HG02870 (cell line): ENCODE results near the gene CFAP69.
A peak's percentile ranks its signal among the peaks of the same experiment; 100 is the strongest.
"Not testable (repeated sequence)": the region's sequence is repeated elsewhere in the genome, so short reads cannot be mapped to it uniquely, and the experiment has no call there.

Experiments
- ATAC-seq: cut with Tn5 transposase; IDR thresholded peaks from one replicate; pipeline ENCODE4 v1.9.1; 2021; ENCODE audit warnings: mild to moderate bottlenecking, moderate library complexity; ENCODE audit not compliant: unreplicated experiment

Gene CFAP69

DNA sequence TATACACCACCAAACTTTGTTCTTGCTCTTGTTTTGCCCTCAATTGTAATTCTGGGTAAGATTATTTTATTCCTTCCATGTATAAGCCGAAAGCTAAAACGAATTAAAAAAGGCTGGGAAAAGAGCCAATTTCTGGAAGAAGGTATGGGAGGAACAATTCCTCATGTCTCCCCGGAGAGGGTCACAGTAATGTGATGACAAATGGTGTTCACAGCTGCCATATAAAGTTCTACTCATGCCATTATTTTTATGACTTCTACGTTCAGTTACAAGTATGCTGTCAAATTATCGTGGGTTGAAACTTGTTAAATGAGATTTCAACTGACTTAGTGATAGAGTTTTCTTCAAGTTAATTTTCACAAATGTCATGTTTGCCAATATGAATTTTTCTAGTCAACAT lies 12.5 kb upstream of the CFAP69 start:
- ATAC-seq: no peak

DNA sequence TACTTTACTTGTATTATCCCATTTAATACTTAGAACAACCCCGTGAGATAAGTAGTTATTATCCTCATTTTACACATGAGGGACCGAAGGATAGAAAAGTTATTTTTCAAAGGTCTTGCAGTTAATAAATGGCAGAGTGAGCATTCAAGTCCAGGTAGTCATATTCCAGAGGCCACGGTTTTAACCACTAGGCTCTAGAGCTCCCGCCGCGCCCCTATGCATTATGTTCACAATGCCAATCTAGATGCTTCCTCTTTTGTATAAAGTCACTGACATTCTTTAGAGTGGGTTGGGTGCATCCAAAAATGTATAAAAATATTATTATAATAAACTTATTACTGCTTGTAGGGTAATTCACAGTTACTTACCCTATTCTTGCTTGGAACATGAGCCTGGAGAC lies 11.4 kb upstream of the CFAP69 start:
- ATAC-seq: no peak

DNA sequence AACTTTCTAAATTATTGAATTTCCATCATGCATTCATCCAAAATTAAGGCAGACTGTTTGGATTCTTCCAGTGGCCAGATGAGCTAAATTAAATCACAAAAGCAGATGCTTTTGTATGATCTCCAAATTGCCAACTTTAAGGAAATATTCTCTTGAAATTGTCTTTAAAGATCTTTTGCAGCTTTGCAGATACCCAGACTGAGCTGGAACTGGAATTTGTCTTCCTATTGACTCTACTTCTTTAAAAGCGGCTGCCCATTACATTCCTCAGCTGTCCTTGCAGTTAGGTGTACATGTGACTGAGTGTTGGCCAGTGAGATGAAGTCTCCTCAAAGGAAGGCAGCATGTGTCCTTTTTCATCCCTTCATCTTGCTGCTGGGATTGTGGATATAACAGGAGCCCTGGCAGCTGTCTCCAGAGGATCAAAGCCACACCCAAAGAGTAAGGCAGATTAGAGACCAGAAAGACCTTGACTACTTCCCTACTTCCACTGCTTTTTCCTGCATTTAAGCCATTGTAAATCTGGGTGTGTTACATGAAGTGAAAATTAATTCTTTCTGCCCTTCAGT lies 8.2 kb upstream of the CFAP69 start:
- ATAC-seq: no peak

DNA sequence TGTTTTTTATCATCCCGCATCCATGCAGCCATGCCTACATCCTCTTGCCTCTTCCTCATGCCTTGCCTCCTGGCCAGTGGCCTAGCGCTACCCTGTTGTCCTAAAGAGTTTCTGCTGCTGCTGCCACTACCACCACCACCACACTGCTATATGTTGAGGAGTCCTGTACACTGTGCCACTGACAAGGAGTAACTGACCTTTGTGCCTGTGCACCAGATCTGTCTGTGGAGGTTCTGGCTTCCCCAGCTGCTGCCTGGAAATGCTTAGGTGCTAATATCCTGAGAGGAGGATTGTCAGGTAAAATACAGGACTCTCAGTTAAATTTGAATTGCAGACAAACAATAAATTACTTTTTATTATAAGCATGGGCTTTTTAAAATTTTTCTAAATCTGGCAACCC lies 7.0 kb upstream of the CFAP69 start:
- ATAC-seq: no peak

DNA sequence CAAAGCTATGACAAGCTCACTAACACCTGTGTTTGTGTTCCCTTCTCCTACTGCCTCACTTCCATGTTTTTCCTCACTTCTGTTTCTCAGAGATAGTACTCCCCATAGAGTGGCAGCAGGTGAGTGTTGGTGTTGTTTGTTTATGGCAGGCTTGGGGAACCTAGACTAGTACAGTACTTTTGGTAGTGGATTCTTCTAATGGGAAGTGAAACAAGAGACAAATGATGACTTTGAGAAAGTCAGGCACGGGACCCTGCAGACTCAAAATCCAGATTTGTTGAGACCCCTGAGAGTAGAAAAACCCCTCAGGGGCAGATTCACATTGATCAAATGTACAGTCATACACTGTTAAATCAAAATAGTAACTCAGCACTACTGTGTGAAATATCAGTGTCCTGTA lies 6.4 kb upstream of the CFAP69 start:
- ATAC-seq: no peak

DNA sequence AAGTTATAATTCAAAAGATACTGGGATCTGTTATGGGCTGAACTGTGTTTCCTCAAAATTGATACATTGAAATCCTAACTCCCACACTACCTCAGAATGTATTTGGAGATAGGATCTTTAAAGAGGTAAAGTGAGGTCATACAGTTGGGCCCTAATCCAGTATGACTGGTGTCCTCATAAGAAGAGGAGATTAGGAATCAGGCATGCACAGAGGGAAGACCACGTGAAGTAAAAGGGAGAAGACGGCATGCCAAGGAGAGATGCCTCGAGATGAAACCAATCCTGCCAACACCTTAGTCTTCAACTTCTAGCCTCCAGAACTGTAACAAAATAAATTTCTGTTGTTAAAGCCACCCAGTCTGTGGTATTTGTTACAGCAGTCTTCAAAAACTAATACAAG lies 5.9 kb upstream of the CFAP69 start:
- no peak for ATAC-seq

DNA sequence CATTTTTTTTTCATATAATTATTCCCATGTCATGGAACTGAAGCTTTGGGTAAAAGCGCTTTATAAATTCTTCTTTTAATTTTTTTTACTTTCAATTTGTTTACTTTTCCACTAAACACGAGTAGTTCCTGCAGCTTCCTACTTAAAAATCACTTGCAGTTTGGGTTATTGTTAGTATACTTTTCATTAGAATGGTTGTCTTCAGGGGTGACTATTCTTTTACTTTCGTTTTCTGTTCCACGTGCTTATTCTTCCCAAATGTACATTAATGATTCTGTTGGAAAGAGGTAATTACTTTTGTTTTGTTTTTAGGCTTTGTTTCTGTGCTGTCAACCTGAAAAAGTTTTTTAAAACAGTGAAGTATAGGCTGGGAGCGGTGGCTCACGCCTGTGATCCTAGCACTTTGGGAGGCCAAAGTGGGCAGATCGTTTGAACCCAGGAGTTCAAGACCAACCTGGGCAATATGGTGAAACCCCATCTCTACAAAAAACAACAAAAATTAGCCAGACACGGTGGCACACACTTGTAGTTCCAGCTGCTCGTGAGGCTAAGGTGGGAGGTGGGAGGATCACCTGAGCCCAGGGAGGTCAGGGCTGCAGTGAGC lies 5.2 kb upstream of the CFAP69 start:
- no peak for ATAC-seq

DNA sequence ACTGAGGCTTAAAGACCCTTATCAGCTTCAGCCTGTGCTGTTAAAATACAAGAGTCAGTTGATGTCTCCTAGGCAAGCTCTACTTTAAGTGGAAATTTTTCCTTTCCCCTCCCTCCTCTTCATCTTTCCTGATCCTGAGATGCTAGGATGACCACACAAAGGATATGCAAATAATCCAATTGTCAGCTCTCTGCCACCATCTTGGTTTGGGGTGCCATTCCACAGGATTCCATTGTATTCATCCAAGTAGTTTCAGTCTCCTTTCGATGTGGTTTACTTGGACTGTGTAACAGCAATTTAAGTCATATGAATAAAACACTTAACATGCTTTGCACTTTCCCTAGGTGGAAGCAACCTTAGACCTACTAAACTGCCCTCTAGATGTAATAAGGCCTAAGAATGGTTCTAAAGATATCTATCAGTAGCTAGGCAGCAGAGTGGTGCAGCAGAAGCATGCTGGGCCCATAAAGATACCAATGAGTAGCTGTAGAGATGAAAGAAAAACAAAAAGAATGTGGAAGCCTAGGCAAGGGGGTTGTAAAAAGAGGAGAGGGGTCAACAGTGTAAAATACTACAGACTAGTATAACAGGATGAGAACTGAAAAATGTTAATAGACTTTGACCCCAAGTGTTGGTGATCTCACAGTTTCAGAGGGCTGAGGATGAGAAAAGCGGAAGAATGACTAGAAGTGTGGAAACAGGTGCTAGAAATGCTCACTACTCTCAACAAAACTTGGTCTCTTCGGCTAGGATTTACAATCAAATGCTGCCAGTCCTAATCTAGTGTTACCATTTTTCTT lies 2.4 kb upstream of the CFAP69 start:
- peak; percentile 74 for ATAC-seq

DNA sequence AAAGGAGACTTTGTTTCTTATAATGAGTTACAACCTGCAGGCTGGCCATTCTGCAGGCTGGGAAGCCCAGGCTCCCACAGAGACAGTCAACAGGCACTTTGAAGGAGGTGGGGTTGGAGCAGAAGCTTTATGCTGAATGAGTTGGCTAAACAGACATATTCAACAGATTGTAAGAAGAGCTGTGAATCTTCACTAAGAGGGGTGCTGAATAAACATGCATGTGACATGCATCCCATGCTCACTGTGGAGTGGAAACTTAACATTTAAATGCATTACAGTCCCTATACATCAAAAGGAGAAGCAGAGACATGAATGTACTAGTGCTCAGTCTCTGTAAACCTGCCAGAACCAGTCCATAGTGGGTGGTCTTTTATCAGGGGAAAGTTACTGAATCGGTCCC lies 1.4 kb upstream of the CFAP69 start:
- no peak for ATAC-seq

DNA sequence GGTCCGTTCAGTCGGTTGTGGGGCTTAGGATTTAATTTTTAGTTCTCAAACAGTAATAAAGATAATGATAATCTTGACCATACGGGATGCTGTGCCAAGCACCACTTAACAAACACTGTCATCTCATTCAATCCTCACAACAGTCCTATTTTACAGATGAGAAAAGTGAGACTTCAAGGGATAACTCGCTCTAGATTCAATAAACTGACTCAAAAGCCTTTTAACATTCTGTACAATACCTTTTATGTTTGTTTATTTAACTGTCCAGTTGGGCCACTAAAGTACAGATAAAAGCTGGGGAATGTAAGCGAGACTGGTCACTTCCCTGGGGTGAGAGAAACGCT lies 437 bp upstream of the CFAP69 start:
- ATAC-seq: no peak

DNA sequence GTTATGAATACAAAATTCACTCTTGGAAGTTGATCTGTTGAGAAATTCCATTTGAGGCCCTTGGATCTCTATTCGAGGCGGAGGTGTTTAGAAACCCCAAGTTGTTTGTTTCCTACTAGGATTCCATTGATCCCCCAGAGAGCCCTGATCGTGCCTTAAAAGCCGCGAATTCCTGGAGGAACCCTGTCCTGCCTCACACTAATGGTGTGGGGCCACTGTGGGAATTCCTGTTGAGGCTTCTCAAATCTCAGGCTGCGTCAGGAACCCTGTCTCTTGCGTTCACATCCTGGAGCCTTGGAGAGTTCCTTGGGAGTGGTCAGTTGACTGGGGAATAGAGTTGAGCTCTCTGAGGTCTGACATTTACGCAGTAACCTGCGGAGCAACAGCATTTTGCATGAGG lies 1.2 kb downstream of the CFAP69 start:
- ATAC-seq: no peak

DNA sequence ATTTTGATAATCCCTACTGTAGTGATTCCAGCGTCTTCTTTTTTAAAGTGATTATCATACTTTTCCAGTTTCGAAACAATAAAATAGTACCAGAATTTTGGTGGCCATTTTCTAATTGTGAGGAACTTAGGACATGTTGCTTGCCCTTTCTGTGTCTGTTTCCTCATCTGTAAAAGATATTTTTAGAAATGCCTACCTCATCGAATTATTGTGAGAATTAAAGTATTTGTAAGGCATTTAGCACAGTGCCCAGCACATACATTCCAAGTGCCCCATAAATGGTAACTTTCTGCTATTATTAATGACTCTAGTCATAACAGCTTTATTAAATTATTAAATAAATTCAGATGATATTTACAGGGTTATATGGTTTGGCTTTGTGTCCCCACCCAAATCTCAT lies 3.7 kb downstream of the CFAP69 start:
- ATAC-seq: no peak

DNA sequence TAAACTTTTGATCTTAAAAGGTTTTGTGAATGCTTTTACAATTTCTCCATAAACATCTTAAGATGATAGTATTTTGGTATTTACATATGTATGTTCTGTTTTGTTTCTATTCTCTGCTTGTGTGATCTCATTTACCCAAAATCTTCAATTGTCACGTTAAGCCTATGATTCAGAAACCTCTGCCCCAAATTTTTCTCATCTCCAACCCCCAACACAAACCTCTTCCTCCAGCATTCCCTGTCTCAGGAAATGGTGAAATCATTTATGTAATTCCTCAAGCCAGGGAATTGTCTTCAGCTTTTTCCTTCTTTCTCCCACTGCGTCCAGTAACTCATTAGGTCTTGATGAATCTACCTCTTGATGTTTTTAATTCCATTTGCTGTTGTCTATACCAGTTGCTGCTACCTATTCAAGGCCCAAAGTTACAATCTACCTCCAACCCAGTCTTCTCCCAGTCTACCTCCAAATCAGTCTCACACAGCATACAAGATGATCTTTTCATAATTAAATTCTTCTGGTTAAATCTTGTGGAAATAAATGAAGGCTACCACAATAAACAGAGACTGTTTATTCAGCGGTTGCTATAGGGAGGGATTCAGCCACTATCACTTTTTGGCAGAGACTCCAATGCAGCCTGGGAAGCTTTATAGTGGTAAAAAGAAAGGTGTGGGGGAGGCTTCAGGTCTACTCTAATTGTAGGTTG lies 5.8 kb downstream of the CFAP69 start:
- ATAC-seq: no peak

DNA sequence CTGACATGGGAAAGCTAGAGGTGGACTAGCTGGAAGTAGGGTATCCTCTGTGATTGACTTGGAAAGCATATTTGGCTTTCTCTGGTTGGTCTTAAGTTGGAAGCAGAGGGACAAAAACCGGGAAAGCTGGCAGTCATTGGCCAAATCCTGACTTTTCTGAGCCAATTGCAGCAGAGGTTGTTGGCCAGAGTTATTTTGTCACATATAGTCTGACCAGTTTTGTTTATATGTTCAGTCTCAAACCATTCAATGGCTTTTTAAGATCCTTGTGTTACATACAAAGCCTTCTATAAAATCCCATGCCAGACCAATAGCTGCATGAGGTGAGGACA lies 6.3 kb downstream of the CFAP69 start:
- no peak for ATAC-seq

DNA sequence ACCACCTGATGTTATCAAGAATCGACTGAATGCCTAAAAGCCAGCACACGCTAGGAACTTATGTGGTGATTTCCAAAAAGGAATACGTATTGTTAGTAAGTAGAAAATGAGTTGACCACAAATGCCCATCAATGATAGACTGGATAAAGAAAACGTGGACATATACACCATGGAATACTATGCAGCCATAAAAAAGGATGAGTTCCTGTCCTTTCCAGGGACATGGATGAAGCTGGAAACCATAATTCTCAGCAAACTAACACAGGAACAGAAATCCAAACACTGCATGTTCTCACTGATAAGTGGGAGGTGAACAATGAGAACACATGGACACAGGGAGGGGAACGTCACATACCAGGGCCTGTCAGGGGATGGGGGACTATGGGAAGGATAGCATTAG lies 11.0 kb downstream of the CFAP69 start:
- ATAC-seq: not testable (repeated sequence)

DNA sequence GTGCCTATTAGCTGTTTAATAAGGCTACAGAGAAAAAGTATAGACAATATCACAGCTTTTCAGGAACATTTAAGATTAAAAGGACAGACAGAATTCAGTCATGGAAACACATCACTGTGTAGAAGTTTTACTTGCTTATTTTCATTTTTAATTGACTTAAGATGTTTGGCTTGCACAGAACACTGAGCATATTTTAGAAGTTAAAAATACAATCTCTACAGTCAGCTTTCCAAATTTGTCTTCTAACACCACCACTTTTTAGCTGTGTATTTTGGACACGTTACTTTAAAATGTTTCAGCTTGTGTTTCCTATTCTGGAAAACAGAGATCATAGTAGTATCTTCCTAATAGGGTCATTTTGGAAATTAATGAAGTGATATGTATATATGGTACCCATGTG lies 11.8 kb downstream of the CFAP69 start:
- ATAC-seq: no peak

DNA sequence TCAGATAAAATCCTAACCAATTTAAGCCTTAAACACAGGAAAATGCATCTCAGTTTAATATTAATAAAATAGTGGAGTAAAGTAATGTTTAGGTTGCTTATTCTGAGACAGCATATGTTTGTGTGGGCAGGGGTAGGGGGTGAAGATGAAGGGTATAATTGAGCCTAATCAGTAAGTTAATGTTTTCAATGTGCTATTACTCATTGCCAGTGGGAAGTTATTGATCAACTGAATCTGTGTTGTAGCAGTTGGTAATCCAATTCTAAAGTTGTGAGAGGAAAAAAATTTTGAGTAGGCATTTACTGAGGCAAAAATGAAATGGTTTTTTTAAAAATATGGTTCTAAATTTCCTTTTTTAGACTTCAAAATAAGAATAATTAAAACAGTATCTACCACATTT lies 16.5 kb downstream of the CFAP69 start:
- ATAC-seq: no peak

DNA sequence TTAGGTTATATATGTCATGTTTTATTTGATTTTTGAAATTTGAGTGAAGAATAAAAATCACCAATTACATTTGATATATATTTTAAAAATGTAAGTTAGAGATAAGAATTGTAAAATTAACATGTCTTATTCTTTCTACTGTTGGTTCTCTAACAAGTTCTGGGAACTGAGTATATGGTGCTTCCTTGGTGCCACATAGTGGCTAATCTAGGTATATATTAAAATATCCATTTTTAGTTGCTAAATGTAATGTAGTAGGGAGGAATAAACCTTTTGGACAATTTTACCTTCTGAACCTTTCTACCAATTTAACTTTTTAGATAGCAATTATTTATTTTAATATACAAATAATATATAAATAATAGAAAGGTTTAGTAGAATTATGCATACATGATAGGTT lies 17.5 kb downstream of the CFAP69 start:
- peak; percentile 80 for ATAC-seq

DNA sequence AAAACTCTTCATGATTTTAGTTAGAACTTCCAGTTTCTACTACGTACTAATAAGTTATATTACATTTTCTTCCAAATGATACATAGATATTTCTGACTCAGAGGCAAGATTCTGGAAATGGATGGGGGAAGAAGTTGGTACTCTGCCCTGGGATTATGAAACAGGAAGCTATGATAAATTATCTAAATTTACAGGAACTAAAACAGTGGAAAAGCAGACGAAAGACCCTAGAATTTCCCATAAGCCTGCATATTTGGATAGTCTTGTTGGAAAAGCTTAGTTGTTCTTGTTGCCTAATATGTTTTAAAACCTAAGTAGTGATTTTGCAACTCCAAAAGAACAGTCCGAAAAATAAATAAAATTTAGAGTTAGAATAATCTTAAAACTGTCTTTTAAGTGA lies 21.8 kb downstream of the CFAP69 start:
- no peak for ATAC-seq

DNA sequence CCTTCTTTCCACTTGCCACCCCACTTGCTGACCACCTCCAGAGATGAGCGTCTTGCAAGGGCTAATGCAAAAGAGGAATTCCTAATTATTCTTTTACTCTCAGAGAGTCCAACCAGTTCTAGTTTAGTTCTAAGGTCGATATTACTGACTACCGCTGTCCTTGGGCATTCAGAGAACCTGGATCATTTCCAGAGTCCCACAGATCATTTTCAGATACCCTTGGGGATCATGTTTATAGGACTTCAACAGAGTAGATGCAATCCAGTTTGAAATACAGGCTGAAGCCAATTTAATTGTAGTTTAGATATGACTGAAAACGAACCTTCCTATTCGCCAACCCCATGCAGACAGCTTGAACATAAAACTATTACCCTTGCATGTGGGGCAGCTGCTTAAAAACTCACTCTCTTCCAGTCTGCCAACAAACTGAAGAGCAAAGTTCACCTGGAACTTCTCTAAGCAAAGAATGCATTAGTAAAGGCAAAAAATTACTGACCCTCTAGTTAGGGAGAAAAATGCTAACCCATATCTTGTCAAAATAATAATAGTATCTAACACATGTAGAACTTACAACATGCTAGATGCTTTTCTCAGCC lies 22.4 kb downstream of the CFAP69 start:
- ATAC-seq: no peak

DNA sequence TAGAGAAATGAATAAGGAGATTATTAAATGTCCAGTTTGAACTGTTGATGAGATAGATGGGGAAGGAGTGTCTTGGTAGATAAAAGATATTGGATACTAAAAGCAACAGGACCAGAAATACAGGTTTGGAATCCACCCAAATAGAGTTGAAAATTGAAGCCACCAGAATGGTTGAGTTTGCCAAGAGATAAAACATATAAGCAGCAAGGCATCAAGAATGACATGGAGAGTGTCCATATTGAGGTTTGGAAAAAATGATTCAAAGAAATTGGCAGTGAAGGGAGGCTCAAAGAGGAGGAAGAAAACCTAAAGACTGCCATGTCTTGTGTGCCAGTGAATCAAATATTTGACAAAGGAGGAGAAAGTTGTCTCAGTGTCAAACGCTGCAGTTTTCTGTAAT lies 24.2 kb downstream of the CFAP69 start:
- no peak for ATAC-seq
